NCI-H2029 (cell line): ENCODE measurements around the gene BRAF.
"Not testable (repeated sequence)": the region's sequence is repeated elsewhere in the genome, so short reads cannot be mapped to it uniquely, and the experiment has no call there.

Experiments
- DNase-seq: peaks from one replicate; lab custom pipeline; 2025; lab: John Stamatoyannopoulos, UW

BRAF gene

DNA sequence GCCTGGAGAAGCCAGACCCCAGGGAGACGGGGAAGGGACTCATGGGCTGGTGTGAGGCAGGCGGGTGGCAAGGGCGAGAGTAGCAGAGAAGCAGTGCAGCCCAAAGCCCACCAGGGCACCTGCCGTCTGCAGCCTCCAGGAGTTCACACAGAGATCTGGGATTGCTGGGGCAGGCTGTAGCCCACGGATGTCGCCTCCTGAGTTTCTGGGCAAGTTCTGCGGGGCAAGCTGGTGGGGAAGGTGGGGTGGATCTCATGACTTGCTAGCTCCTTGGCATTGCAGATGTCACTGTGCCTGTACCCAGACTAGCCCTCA lies 246.0 kb downstream of the BRAF start:
- no peak for DNase-seq

DNA sequence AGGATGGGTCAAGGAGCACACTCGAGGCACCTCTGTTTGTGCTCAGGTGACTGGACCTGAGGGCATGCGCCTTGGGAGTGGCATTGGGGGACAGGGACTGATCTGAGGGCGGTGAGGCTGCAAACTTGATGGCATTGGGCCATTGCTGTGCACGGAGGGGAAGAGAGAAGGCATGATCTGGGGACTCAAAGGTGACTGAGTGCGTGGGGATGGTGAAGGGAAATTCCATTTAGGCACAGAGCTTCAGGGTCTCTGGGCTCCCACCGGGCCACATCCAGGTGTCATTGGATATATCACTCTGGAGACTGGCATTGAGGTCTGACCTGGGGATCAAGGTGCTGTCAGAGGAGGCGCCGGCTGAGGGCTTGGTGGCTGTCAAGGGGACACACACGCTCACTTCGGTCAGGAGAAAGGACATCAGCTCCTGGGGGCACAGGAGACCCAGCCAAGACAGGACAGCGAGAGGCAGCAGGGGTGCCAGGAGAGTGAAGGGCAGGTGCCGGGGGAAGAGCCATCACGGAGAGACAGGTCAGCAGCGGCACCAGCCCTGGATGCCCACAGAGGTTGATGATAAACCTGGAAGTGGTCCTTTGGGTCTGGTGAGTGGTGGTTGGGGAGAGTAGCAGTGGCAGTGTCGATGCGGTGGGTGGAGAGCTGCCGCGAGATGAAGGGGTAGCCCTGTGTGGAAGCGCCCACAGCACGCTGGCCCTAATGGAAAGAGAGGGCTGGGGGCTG lies 246.5 kb downstream of the BRAF start:
- DNase-seq, result no peak

DNA sequence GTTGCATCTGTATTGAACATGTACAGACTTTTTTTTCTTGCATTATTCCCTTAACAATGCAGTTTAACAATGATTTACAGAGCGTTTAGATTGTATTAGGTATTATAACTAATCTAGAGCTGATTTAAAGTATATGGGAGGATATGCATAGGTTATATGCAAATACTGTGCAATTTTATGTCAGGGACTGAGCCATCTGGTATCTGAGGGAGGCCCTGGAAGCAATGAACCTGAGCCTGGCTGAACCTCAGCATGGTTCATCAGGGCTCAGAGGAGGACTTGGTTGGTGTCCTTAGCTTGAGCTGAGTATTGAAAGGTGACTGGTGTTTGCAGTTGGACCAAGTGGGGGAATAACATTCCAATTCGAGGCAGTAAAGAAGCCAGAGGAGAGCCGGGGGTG lies 247.2 kb downstream of the BRAF start:
- DNase-seq, result no peak

DNA sequence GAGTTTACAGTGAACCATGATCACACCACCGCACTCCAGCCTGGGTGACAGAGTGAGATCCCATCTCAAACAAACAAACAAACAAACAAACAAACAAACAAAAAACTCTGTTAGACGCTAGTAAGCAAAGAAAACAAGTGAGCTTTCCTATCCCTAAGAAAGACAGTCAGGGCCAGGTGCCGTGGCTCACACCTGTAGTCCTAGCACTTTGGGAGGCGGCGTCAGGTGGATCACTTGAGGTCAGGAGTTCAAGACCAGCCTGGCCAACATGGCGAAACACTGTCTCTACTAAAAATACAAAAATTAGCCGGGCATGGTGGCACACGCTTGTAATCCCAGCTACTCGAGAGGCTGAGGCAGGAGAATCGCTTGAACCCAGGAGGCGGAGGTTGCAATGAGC lies 247.8 kb downstream of the BRAF start:
- DNase-seq, result not testable (repeated sequence)

DNA sequence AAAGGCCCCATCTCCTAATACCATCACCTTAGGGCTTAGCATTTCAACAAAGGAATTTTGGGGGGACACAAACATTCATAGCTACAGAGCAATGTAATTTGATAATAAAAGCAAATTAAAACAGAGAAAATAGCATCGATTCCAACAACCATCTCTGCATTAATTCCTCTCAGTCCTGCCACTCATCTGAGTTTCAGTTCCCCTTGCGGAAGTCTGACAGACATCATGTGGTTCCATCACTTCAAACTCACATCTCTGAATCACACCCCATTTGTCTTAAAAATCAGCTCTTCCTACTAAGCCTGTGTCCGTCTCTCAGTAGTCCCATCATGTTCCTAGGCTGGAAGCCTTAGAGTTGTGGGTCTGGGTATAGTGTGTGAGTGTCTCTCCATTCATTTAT lies 248.4 kb downstream of the BRAF start:
- DNase-seq, result no peak

DNA sequence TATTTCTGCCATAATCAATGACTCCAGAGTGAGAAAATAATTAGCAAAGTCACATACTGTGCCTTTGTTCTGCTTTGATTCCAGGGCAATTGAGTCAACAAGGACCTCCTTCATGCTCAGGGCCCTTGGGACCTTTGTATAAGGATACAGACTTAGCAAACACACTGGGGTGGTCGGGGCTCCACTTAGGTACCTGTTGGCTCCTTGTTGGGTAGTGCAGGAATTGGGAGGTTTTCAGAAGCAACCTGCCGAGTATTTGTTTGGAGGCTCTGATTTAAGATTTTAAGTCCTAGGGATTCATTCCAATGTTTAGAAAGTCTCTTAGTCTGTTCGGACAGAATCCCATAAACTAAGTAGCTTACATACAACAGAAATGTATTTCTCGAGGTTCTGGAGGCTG lies 249.0 kb downstream of the BRAF start:
- no peak for DNase-seq

DNA sequence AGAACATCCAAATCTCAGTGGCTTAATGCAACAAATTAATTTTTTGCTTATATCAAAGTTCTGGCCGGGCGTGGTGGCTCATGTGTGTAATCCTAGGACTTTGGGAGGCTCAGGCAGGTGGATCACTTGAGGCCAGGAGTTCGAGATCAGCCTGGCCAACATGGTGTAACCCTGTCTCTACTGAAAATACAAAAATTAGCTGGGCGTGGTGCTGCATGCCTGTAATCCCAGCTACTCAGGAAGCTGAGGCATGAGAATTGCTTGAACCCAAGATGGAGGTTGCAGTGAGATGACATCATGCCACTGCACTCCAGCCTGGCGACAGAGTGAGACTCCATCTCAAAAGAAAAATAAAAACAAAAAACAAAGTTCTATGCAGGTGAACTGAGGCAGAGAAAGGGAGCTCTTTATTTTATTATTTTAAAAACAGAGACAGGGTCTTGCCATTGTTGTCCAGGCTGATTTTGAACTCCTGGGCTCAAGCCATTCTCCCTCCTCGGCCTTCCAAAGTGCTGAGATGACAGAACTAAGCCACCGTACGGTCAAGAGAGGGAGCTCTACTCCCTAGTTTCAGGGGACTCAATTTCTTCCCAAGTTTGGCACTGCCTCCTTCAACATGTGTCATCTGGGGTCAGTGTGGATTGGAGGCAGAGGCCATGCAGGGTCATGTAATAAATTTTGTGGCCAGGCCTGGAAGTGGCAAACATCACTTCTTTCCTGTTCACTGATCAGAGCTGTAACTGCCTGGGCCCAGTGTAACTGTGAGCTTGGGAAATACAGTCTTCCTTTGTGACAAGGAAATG lies 249.6 kb downstream of the BRAF start:
- DNase-seq, result no peak

DNA sequence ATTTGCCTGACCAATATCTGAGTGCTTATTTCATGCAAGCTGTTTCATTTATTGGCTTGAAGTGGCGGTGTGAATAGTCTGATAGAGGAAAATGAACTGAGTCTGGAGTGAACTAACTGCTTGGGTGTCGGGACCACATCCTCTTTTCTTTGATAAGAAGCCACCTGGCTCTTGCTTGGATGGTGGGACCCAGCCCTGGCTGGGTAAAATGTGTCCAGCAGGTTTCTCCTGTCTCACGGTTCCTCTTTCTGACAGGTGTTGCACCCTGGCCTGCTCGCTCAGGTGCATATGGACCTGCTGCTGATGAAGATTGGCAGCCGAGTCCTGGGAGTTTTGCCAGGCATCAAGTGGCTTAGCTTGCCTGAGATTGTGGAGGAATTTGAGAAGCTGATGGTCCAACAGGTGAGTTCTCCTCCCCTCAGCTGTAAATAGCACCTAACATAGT lies 250.4 kb downstream of the BRAF start:
- peak; percentile 56 for DNase-seq

DNA sequence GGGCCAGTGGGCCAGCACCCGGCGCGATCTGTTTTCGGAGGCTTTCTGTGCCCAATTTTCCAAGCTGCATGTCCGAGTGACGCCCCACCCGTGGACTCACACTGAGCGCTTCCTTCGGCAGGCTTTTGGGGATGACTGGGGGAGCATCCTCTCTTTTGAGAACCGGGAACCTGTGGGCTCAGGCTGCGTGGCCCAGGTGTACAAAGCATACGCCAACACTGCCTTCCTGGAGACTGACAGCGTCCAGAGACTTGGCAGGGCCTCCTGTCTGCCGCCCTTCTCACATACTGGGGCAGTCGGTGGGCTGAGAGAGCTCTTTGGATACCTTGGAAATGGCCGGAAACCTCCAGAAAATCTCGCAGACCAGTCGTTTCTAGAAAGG lies 251.0 kb downstream of the BRAF start:
- DNase-seq, result no peak

DNA sequence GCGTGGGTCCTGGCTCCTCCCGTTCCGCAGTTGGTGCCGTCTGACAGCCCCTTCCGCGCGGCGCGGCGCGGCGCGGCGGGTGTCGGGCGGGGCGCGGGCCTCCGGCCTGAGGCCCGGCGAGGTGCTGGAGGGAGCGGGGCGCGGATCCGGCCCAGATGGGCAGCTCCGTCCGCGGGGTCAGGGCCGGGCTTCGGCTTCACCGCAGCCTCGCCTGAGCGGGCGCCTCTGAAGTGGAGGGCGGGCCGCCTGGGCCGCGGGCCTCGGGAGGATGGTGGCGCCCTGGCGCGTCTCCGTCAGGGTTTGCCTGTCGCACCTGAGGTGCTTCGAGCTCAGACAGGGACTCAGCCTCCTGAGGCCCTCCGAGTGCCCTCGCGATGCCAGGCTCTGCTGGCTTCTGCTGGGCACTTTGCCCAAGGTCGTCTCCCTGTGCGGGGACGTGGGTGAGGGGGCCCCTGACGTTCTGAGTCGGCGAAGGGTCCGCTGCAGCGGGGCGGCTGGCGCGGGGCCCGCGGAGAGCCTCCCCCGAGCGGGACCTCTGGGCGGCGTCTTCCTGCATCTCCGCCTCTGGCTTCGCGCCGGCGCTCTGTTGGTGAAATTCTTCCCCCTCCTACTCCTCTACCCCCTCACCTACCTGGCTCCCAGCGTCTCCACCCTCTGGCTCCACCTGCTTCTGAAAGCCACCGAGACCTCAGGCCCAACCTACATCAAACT lies 251.5 kb downstream of the BRAF start:
- DNase-seq, result peak; percentile 53

DNA sequence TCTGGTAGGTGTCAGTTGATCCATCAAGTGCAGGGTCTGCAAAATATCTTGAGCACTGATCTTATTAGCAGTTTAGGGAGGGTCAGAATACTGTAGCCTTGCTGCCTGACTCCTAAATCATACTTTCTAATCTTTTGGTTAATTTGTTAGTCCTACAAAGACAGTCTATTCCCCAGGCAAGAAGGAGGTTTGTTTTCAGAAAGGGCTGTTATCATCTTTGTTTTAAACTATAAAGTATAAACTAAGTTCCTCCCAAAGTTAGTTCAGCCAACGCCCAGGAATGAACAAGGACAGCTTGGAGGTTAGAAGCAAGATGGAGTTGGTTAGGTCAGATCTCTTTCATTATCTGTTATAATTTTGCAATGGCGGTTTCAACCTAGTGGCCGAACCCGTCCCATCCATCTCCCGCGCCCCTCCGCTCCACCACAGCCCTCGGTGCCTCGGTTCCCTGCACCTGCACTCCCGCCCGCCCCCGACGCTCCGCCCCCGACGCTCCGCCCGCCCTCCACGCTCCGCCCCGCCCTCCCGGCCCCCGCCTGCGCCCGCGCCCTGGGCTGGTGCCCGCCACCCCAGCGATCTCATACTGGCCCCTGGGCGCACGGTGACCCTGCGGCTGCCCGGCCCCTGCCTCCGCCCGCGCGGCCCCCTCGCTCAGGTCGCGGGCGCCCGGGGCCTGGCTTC lies 252.2 kb downstream of the BRAF start, which contains the start of gene ADCK2:
Gene ADCK2 (plus strand): TSS at position 564 of the 681 bp plus-strand sequence. CDS start 386 bp downstream, outside the sequence.
- DNase-seq, result peak; percentile 15

DNA sequence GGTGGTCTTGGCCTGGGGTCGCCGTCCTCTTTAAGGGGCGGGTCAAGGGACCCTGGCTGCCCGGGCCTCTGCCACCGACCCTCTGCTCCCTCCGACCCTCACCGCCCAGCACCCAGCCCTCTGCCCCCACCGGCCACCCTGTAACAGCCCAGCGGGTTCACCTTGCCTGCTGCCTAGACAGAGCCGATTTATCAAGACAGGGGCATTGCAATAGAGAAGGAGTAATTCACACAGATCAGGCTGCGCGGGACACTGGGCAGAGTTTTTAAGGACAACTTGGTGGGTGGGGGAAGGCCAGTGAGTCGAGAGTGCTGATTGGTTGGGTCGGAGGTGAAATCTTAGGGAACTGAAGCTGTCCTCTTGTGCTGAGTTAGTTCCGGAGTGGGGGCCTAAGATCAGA lies 252.8 kb downstream of the BRAF start:
- DNase-seq, result no peak

DNA sequence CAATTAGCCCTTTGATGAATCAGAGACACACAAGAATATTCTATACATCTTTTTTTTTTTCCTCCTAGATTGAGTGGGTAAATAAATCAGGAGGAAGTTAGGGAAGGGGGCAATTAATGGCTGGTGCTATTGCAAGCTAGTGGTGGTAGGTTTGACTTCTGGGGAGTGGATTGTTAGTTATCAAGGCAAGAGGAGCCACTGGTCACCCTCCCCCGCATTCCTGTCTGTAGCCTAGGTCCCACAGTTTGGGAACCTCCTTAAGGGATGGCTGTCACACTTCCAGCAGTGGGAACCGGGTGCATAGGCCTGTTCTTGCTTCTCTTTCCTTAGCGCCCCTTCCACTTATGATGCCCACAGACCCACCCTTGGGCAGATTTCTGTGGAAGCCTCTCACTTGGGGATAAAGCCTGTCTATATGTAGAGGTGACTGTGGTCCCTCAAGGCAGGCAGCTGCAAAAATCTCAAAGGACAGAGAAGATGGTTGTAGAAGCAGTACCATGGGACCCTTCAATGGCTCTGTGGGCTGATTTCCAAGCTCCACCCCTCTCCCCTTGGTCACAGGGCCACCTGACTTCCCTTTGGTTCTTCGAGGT lies 254.3 kb downstream of the BRAF start:
- no peak for DNase-seq

DNA sequence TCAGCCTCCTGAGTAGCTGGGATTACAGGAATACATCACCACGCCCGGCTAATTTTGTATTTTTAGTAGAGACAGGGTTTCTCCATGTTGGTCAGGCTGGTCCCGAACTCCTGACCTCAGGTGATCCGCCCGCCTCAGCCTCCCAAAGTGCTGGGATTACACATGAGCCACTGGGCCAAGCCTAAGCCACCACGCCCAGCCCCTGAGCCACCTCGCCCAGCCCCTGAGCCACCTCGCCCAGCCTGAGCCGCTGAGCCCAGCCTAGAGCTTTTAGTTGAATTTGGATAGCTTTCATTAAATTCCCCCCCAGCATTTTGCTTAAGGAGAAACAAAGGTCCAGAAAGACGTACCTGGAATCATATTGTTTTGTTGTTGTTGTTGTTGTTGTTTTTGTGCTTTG lies 254.9 kb downstream of the BRAF start:
- not testable (repeated sequence) for DNase-seq

DNA sequence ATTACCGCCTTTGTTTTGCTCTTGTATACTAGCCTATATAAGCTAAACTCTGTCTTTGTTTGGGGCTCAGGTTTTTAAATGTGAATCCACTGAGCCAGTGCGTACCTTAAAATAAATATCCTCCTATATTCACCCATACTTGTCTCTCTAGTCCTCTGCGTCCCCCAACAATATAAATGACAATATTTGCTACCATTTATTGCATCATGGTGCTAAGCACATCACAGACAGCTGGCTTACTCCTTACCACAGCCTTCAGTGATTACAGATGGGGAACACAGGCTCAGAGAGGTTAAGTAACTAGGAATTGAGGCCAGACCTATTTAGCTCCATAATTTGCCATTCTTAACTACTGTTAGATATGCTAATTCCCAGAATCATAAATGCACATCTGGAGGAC lies 255.4 kb downstream of the BRAF start:
- DNase-seq, result no peak
